ENCODE results near the gene SVEP1.

SVEP1 gene

DNA sequence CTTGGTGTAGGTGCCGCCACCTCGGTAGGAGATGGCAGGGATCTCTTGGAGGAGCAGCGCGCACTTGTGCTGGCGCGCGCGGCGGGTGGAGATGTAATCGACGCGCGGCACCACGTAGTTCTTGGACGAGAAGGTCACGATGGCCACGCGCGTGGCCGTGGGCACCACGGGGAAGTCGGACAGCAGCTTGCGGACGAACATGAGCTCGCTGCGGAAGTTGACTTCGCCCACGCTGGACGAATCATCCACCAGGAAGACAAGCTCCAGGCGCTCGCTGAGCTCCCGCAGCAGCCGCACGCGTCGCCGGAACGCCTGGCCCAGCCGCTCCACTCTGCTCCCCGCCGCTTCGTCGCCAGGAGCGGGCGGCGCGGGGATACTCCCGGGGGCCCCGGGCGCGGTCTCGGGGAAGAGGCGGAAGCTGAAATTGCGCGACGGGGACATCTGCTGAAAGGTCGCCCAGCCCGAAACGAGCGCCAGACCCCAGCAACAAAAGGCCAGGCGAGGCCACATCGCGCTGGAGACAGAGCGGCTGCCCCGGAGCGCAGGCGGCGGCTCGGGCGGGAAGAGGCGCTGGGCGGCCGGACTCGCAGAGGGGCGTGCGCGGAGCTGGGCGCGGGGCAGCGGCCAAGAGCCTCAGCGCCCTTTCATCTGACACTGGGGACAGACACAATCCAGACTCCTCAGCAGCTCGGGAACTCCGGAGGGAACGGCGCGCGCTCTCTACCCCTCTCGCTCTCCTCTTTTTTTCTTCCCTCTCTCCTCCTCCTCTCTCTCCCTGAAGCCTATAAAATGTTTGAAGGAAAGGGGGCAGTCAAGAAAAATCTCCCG lies at the start of gene SVEP1:
SVEP1 (minus strand) TSS at position 708 of the 828 bp plus-strand sequence; CDS start at position 510, 198 bp downstream.
- DNase-seq = no peak

DNA sequence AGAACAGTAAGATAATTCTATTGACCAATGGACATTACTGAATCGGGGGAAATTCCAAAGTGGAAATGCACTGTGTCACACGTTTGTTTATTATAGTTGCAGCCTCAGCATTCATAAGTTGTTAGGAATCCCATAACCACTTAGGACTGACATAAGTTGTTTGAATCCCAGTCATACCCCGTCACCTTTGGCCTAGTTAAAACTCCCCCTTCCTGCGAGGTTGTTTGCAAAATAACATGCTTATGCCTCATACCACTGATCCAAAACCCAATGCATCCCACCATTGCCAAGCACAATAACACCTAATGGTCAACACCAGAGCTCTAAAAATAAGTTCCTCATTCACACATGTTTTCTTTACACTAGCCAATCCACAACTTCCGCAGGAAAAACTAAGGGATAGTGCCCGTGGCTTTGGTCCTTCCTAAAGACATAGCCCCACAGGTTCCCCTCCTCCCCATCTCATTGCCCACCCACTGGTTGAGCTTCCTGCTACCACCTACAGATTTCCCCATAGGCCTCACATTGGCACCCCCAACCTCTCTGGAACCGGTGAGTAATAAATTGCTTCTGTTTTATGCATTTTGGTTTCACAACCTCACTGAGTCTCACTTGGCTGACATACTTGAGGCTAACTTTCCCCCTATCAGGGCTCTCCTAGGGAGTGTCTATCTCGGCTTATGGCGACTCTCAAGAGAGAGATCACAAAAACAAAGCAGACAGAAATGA lies 46.7 kb upstream of the SVEP1 start:
- DNase-seq = peak; percentile 77

- DNase-seq = peak; percentile 42
Observed at GRCh38 chr9:110623462-110624025, 44.0 kb upstream of the SVEP1 start.

DNA sequence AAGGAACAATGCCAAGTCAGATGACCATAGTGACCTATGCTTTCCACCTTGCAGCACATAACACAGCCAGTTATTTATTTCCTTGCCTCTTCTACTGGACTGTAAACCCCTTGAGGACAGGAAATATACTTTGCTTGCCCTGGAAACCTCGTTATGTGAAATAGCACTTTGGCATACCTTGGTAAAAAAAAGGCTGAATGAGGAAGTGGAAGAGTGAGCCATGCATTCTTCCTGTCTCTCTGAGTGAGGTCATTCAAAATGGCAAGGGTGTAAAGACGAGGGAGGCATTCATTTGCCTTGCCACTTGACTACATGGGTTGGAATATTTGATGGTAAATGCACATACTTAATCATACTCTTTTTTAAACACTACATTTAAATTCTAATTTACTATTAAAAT lies 42.8 kb upstream of the SVEP1 start:
- DNase-seq = no peak

- DNase-seq = no peak
Observed at GRCh38 chr9:110620726-110621125, 41.2 kb upstream of the SVEP1 start.

DNA sequence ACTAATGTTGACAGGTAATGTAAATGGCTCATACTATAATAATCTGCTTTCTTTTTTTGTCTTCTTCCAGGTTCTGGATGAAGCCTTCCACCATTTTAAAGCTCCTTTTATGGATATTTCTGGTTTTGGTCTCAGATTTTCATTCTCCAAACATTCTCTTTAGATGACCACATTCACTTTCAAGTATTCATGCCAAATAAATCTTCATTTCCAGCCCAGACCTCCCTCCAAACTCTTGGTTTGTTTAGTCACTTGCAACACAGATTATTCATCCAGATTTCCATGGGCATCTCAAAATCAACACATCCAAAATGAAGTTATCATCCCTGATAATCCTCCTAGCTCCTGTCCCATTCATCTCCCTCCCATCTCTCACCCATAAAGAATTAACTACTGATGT lies 40.3 kb upstream of the SVEP1 start:
- no peak for DNase-seq

- DNase-seq = no peak
Observed at GRCh38 chr9:110615498-110615897, 36.0 kb upstream of the SVEP1 start.

DNA sequence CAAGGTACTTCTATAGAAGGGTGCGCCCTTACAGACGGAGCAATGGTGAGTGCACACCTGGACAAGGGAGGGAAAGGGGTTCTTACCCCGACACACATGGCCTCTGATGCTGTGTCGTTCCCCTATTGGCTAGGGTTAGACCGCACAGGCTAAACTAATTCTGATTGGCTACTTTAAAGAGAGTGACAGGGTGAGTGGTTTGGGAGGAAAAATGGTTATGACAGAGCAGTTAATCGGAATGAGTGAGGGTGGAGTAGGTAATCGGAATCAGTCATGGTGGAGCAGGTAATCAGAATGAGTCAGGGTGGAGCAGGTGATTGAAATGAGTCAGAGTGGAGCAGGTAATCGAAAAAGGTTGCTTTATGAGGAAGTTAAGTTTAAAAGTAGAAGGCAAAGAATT lies 35.0 kb upstream of the SVEP1 start:
- peak; percentile 46 for DNase-seq

DNA sequence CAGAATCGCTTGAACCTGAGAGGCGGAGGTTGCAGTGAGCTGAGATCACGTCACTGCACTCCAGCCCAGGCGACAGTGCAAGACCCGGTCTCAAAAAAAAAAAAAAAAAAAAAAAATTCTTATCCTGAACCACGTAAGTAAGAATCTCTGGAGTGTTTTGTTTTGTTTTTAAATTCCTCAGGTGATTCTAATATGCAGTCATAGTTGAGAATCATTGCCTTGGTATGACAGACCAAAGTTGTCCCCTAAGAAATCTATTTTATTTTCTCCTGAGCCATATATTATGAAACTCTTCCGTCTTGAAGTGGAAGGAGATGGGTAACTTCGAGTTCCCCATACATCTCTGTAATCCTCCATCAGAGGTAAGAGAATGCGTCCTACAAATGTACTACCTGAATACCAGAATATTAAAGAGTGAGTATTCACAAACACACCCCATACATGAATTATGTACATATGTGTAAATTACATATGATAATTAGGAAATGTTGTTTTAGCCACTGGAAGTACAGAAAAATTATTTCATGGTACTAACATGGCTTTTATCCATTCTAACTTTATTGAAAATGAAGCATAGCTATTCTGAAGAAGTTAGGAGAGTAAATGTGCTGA lies 26.7 kb upstream of the SVEP1 start:
- no peak for DNase-seq

DNA sequence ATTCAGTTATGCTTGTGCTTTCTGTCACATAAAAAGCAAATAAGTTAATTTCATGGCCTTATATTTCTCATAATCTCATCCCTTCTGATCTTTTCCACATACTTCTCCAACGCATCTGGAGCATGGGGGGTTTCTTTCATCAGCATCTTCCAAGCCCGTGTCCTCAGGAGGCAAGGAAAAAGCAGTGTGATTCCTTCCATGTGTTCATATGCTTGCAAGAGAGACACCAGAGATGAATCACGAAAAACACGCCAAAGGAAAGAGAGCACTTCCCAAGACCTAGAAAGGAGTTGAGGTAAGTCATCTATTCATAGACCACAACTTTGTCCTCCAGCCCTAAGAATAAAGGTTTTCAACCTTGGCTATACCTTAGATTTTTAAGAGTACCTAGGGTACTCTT lies 26.0 kb upstream of the SVEP1 start:
- DNase-seq = no peak

- DNase-seq = no peak
Observed at GRCh38 chr9:110604171-110604601, 24.6 kb upstream of the SVEP1 start.

- no peak for DNase-seq
Observed at GRCh38 chr9:110602281-110602680, 22.7 kb upstream of the SVEP1 start.

- no peak for DNase-seq
Observed at GRCh38 chr9:110601098-110601497, 21.6 kb upstream of the SVEP1 start.

GRCh38 chr9:110599468-110599867 lies 19.9 kb upstream of the SVEP1 start:
- no peak for DNase-seq

GRCh38 chr9:110592044-110592830 lies 12.7 kb upstream of the SVEP1 start:
- DNase-seq = no peak

DNA sequence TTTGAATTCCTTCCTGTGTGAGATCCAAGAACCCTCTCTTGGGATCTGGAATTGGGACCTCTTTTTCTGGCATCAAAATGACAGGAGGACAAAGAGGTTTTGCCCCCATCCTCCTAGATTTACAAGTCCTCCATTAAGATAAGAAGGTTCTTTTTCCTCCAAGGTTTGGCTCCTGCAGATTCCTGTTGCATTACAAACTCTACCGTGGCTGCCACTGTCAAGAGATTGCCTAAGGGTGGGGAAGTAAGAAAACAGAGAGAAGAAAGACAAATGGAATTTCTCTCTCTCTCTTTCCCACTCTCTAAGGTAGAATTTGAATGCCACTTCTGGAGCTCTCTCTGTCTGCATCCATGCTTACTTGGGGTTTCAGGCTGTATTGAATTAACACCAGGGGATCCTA lies 12.0 kb upstream of the SVEP1 start:
- no peak for DNase-seq

- DNase-seq = no peak
Observed at GRCh38 chr9:110590816-110591215, 11.3 kb upstream of the SVEP1 start.

GRCh38 chr9:110588296-110588695 lies 8.8 kb upstream of the SVEP1 start:
- DNase-seq = no peak

GRCh38 chr9:110583237-110583636 lies 3.7 kb upstream of the SVEP1 start:
- no peak for DNase-seq

DNA sequence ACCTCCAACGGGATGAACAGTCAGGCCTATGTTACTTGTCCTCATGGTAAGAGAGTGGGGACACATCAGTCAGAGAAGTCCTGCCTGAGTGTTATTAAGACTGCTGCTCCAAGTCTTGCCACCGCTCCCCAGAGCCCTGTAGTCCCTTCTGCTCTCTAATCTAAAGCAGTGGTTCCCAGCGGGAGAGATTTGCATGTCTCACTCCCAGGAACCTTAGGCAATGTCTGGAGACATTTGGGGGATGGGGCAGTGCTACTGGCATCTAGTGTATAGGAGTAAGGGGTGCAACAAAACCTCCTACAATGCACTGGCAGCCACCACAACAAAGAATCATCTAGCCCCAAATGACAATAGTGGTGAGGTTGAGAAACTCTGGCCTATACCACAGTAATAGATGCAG lies 2.6 kb upstream of the SVEP1 start:
- DNase-seq = no peak

- no peak for DNase-seq
Observed at GRCh38 chr9:110580850-110581249, 1.3 kb upstream of the SVEP1 start.

DNA sequence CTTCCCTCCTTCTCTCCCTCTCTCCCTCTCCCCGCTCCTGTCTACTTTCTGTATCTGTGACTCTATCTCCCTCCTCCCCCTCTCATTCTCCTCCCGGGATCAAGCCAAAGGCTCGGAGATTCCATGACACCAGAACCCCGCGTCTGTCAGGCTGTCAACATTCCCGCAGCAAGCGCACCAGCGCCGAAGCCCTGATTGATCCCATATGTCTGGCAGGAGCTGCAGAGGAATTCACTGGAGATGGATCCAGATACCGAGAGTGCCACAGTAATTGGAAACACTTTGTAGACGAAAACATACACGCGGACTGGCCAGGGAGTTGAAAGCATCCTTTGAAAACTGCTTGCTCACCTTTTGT lies 300 bp upstream of the SVEP1 start:
- no peak for DNase-seq

GRCh38 chr9:110578575-110579033 lies 937 bp downstream of the SVEP1 start:
- DNase-seq = no peak
